ENCODE measurements around the gene SFTA2.

Gene SFTA2

DNA sequence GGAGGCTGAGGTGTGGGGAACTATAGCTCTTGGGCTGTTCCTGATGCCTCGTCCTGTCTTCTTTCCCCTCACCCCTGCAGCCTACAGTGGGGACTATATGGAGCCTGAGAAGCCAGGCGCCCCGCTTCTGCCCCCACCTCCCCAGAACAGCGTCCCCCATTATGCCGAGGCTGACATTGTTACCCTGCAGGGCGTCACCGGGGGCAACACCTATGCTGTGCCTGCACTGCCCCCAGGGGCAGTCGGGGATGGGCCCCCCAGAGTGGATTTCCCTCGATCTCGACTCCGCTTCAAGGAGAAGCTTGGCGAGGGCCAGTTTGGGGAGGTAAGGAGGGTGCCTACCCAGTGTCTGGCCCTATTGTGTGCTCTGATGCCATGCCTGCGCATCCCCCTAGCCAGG is 35.4 kb downstream of the SFTA2 start:
- DNase-seq (ENCODE audit: low read depth) = no peak
- TF ChIP-seq, protein P1, sequence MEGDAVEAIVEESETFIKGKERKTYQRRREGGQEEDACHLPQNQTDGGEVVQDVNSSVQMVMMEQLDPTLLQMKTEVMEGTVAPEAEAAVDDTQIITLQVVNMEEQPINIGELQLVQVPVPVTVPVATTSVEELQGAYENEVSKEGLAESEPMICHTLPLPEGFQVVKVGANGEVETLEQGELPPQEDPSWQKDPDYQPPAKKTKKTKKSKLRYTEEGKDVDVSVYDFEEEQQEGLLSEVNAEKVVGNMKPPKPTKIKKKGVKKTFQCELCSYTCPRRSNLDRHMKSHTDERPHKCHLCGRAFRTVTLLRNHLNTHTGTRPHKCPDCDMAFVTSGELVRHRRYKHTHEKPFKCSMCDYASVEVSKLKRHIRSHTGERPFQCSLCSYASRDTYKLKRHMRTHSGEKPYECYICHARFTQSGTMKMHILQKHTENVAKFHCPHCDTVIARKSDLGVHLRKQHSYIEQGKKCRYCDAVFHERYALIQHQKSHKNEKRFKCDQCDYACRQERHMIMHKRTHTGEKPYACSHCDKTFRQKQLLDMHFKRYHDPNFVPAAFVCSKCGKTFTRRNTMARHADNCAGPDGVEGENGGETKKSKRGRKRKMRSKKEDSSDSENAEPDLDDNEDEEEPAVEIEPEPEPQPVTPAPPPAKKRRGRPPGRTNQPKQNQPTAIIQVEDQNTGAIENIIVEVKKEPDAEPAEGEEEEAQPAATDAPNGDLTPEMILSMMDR (IDR thresholded peaks at IDR 0.05; ENCODE audit: insufficient read depth, low read depth, low read length, missing control alignments) = no peak
- no peak overlapping the region for H3K4me3 ChIP-seq (ENCODE audit: low read length)

DNA sequence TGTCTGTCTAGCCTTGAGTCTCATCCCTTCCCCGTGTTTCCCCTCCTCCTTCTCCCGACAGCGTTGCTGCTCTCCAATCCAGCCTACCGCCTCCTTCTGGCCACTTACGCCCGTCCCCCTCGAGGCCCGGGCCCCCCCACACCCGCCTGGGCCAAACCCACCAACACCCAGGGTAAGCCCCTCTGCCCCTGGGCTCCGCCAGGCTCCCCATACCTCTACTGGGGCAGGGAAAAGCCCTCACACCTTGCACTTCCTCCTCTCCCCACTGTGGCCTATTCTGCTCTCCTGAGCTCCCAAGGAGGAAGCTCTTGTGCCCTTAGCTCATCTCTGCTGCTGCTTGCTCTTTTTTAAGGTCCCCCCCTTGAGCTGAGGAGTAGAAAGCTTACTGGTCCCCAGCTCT is 36.6 kb downstream of the SFTA2 start:
- H3K4me3 ChIP-seq (ENCODE audit: low read length) = no peak overlapping the region
- TF ChIP-seq, protein P1 (IDR thresholded peaks at IDR 0.05; ENCODE audit: insufficient read depth, low read depth, low read length, missing control alignments) = no peak
- no peak for DNase-seq (ENCODE audit: low read depth)

DNA sequence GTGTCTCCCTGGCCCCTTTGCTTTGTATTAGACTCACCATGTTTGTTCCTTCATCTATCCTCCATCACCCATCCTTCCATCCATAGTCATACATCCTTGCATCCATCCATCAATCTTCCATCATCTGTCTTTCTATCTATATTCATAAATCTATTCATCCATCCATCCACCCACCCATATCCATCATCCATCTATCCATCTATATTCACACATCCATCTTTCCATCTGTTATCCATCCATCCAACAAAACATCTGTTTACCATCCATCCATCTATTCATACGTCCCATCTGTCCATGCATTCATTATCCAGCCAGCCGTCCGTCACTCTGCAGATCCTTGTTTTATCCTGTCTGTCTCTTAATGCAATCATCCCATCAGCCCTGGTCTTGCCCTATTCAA is 37.0 kb downstream of the SFTA2 start:
- H3K4me3 ChIP-seq (ENCODE audit: low read length) = no peak overlapping the region
- no peak for DNase-seq (ENCODE audit: low read depth)
- TF ChIP-seq, protein P1 (IDR thresholded peaks at IDR 0.05; ENCODE audit: insufficient read depth, low read depth, low read length, missing control alignments) = no peak

DNA sequence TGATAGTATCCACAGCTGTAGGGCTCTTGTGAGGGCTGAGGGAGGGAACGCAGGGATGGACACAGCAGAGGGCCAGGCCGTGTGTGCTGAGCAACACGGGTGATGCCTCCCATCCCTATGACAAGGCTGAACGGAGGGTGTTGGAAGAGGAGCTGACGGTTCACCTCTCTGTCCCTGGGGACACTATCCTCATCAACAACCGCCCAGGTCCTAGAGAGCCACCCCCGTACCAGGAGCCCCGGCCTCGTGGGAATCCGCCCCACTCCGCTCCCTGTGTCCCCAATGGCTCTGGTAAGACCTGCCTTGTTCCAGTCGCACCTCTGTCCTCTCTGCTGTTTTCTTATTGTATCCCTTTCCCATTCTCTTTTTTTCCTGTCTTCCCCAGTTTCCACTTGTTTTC is 37.6 kb downstream of the SFTA2 start:
- no peak for DNase-seq (ENCODE audit: low read depth)
- TF ChIP-seq, protein P1 (IDR thresholded peaks at IDR 0.05; ENCODE audit: insufficient read depth, low read depth, low read length, missing control alignments) = no peak
- no peak overlapping the region for H3K4me3 ChIP-seq (ENCODE audit: low read length)

DNA sequence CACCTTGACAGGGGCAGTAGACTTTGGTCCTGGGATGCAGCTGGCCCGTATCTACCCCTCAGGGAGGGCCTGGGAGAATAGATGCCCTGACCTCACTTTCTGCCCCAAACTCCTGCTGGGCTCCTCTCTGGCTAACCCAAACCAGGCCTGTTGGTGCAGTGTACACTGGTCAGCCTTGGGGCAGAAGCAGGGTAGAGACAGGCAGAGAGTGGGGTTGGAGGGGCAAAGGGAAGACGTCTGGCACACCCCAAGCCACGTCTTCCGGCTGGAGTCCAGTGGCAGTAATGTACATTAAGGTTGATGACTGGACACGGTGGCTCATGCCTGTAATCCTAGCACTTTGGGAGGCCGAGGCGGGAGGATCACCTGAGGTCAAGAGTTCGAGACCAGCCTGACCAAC is 38.3 kb downstream of the SFTA2 start:
- no peak overlapping the region for H3K4me3 ChIP-seq (ENCODE audit: low read length)
- TF ChIP-seq, protein P1 (IDR thresholded peaks at IDR 0.05; ENCODE audit: insufficient read depth, low read depth, low read length, missing control alignments) = no peak
- no peak for DNase-seq (ENCODE audit: low read depth)

DNA sequence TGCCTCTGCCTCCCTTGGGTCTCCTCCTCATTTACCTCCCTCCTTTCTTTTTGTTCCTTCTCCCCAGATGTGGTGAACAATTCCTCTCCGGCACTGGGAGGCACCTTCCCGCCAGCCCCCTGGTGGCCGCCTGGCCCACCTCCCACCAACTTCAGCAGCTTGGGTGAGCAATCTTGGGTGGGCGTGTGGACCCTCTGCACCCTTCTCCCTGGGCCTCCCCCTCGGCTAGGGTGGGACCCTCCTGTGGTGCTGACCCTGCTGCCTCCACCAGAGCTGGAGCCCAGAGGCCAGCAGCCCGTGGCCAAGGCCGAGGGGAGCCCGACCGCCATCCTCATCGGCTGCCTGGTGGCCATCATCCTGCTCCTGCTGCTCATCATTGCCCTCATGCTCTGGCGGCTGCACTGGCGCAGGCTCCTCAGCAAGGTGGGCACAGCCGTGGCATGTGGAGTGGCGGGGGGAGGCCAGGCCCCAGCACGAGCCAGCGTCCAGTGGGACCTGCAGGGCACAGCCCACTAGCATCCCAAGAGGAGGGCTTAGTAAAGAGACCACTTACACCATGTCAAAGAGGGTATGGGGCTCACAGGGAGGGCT is 38.9 kb downstream of the SFTA2 start:
- no peak for DNase-seq (ENCODE audit: low read depth)
- TF ChIP-seq, protein P1 (IDR thresholded peaks at IDR 0.05; ENCODE audit: insufficient read depth, low read depth, low read length, missing control alignments) = no peak
- H3K4me3 ChIP-seq (ENCODE audit: low read length) = no peak overlapping the region

DNA sequence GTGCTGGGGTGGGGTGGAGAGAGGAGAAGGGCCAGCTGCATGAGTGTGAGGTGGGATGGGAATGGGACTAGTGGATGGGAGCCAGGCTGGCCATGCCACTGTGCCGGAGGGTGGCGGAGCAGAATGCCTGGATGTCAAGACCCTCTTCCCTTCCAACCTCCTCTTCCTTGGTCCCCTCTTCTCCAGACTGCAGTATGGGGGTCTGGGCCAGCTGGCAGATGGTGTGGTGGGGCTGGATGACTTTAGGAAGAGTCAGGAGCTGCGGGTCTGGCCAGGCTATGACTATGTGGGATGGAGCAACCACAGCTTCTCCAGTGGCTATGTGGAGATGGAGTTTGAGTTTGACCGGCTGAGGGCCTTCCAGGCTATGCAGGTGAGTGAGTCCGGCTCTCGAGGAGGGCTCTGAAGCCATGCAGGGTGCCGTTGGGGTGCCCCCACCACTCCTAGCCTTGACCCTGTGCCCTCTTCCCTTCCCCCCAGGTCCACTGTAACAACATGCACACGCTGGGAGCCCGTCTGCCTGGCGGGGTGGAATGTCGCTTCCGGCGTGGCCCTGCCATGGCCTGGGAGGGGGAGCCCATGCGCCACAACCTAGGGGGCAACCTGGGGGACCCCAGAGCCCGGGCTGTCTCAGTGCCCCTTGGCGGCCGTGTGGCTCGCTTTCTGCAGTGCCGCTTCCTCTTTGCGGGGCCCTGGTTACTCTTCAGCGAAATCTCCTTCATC is 40.0 kb downstream of the SFTA2 start:
- TF ChIP-seq, protein P1 (IDR thresholded peaks at IDR 0.05; ENCODE audit: insufficient read depth, low read depth, low read length, missing control alignments) = no peak

More for the DNA sequence above, 40.0 kb downstream of the SFTA2 start:
- H3K4me3 ChIP-seq (ENCODE audit: low read length) = no peak overlapping the region
- no peak for DNase-seq (ENCODE audit: low read depth)

Measured in epithelial cell of esophagus (primary cell).